ENCODE results near the gene GATAD1.
"Not testable (repeated sequence)": the region's sequence is repeated elsewhere in the genome, so short reads cannot be mapped to it uniquely, and the experiment has no call there.

- not testable (repeated sequence) for TF ChIP-seq HDAC1 (CRISPR knock-in tag; IDR thresholded peaks at IDR 0.05); E2F1 (CRISPR knock-in tag; IDR thresholded peaks at IDR 0.05); SP1 (IDR thresholded peaks at IDR 0.05); SP1 (CRISPR knock-in tag; IDR thresholded peaks at IDR 0.05); EP300 (IDR thresholded peaks at IDR 0.05; ENCODE audit: low read depth in 2 of 2, low read length in 2 of 2); EP300 (CRISPR knock-in tag; IDR thresholded peaks at IDR 0.05; ENCODE audit: borderline replicate concordance); CTCF (CRISPR knock-in tag; IDR thresholded peaks at IDR 0.05); ZBTB40 (IDR thresholded peaks at IDR 0.05); ZBTB40 (CRISPR knock-in tag; IDR thresholded peaks at IDR 0.05)
These were observed 30.4 kb downstream of the GATAD1 start, which contains the start of gene ERVW-1 for GRCh38 chr7:92477681-92478080.
